Measurements from ENCODE around the gene AUTS2.

The AUTS2 gene

DNA sequence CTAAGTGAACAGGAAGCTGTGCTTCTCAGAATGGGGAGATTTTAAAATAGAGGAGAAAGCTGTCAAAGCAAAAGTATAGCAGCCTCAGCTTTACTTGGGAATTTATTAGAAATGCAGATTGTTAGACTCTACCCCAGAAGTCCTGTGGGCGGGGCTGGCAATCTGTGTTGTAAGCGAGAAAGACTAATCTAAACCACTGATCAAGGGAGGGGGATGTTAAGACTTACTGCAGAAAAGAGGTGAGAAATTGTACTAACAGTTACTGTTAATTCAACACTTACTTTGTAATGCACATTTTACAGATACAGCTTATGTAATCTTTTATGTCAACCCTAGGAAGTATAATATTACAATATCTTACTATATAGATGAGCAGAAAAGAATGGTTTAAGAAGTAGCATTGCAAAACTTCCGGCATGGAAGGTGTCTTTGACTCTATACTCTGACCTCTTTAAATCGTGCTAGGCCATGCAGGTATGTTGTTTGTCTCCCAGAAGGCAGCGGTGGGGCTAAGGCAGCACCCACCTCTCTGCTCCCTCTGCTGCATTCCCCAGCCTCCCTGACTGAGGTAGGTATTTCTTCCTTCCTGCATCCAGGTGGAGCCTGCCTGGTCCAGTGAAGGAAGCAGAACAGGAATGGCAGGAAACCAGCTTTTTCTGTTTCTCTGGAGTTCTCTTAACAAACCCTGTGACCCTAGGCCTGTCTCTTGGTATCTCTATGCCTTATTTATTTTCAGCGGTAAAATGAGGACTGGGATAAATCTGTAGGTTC is 462.2 kb downstream of the AUTS2 start:
- DNase-seq (ENCODE audit: low read depth in 2 of 2), result no peak

DNA sequence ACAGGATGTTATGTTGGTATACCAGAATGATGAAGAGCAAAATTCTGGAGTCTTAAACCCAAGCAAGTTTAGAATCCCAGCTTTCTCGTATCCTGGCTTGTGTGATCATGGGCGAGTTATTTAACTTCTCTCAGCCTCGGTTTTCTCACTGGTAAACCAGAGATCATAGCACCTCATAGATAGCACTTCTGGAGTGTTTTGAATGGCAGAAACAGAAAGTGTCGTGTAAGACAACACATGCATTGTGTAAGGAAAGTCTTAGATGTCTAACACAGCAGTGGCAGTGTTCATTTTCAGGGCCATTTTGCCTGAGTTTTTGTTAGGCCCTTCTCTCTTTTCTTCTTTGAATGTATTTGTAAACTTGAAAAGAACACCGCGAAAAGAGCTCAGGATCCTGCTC is 465.1 kb downstream of the AUTS2 start:
- no peak for DNase-seq (ENCODE audit: low read depth in 2 of 2)

DNA sequence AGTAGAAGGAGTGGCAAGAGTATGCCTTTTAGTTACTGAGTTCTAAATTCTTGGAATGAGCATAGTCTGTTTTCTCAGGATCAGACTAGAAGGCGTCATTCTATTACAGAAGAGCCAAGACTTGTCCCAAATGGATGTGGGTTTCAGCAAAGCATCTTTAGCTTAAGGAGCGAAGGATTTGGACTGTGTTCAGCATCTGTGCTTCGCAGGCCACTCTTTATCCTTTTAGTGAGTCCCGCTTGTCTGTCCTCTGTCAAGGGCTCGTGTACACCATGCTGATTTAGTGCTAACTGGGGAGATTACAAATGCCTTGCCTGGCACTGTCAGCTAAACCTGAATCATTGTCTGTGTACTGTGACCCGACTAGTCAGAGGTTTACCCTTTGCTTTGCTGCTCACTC is 465.7 kb downstream of the AUTS2 start:
- no peak for DNase-seq (ENCODE audit: low read depth in 2 of 2)

DNA sequence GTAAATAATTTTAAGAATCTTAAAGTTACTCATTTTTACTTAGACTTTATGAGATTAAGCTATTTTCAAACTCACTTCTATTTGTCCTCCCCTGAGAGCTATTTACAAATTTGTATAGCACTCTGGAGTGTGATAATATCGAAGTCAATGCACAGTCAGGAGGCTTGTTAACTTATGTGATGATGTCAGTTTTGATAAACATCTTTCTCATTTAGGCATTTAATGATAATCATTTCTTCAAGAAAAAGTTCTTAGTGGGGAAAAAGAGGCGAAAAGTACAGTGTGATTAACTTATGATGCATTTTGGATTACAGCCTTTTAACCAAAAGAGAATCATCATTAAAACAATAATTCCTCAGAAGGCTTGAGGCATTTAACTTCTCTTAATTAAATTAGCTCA is 468.6 kb downstream of the AUTS2 start:
- no peak for DNase-seq (ENCODE audit: low read depth in 2 of 2)

DNA sequence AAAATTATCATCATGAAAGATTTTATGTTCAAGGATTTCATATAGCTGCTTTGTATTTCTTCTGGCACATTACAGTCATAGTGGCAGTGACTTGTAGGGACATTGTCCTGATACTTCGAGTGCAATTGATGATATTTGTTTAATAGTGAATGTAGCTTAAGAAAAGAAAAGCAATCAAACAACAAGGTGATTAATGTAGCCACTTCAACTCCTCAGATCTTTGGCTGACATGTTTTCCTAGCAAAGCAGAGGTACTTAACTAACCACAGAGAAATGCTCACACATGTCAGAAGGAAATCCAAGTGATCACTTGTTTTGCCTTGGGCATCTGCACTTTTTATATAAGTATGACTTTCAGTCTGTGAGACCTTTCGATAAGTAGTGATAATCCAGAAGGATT is 470.3 kb downstream of the AUTS2 start:
- DNase-seq (ENCODE audit: low read depth in 2 of 2), result no peak

DNA sequence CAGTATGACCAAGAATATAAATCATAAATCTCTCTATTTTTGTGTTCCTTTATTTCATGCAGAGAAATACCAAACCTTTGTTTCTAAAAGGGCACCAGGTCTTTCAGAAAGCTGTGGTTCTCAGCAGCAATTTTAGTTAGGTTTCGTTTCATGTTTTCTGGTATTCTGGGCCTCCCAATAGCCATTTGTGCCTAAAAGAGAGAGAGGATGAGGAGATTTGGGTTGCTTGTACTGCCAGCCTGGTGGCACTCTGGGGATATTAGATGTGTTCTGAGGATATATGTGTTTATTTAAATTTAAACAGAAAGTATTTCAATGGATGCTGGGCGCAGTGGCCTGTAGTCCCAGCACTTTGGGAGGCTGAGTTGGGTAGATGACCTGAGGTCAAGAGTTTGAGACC is 471.7 kb downstream of the AUTS2 start:
- DNase-seq (ENCODE audit: low read depth in 2 of 2), result no peak

DNA sequence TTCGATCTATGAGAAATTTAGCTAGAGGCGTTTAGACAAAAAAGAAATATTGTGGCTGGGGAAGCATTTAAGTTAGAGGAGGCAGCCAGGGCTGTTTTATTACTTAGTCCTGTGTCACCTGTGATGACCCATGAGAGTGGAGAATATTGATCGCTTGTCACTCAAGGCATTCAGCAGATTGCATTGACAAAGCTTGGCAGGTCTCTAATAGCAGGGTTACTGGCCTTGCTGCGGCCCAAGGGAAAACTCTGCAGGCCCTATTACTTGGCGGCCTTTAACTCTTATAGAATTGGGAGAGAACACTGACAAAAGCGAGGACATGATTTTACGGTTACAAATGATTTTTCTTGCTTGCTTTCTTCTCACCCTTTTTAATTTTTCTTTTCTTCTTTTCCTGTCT is 473.5 kb downstream of the AUTS2 start:
- no peak for DNase-seq (ENCODE audit: low read depth in 2 of 2)

DNA sequence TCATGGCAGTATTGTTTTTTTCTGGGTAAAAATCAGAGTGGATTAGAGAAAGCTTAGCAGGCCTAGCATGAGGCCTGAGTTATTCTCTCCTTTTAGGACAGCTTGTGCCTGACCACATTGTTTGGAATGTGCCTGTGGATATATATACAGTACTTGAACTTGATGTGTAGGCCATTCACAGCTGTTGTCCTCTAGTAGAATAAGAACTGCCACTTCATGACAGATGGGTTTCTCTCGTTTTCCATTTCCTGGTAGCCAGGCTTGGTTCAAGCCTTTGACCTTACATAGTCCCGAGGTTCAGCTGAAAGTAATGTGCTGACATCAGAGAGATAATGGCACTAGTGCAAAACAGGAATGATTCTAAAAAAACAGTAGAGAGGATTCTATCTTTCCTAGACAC is 473.9 kb downstream of the AUTS2 start:
- no peak for DNase-seq (ENCODE audit: low read depth in 2 of 2)

DNA sequence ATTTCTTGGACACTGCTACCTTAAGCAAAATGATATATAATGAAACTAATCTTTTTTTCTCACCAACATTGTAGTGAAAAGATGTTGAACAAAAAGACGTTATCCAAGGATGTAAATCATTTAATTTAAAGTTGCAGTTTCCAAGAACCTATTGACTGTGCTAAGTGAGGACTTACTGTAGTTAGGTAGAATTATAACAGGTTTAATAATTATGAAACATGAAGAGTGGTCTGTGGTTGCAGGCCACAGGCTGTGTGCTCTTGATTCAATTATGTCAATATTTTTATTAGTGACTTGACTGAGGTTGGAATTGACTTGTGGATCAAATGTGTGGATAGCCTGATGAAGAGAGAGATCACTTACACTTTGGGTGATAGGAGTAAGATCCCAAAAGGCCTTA is 478.1 kb downstream of the AUTS2 start:
- DNase-seq (ENCODE audit: low read depth in 2 of 2), result no peak

DNA sequence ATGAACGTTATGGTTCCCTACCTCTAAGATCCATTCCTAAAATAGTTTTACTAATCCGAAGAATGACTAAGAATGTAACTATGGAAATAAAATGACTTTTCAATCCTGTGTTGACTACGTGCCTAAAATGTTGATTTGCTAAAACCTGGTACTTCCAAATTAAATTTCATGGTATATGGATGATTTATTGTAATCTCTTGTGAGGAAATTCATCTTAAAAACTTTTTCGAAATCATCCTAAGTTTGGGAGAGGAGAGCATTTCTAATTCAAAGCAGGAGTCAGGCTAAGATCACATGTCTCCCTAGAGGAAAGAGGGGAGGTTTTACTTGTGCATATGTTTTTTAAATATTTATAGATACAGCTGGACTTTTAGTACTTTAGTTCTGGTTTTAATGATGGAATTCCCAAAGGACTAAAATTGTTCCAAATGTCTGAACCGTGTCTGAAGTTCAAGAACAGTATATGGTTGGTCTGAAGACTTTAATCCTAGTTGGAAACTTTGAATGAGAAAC is 483.9 kb downstream of the AUTS2 start:
- no peak for DNase-seq (ENCODE audit: low read depth in 2 of 2)

DNA sequence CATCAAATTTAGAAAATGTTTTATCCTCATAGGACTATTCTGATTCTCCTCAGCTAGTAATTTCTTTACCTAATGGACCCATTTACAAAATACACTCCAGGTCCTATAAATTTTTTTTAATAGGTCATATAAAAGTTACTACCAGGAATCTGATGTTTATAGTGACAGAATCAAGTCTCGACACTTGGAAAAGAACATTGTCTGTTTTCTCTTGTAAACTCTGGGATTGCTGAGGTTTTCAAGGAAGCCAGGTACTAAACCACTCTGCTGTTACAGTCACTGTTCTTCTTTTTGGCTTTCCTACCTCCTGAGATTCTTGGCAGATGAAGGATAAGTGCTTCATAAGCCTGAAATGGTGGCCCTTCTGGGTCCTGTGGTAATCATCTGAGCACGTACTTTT is 493.1 kb downstream of the AUTS2 start:
- DNase-seq (ENCODE audit: low read depth in 2 of 2), result no peak

DNA sequence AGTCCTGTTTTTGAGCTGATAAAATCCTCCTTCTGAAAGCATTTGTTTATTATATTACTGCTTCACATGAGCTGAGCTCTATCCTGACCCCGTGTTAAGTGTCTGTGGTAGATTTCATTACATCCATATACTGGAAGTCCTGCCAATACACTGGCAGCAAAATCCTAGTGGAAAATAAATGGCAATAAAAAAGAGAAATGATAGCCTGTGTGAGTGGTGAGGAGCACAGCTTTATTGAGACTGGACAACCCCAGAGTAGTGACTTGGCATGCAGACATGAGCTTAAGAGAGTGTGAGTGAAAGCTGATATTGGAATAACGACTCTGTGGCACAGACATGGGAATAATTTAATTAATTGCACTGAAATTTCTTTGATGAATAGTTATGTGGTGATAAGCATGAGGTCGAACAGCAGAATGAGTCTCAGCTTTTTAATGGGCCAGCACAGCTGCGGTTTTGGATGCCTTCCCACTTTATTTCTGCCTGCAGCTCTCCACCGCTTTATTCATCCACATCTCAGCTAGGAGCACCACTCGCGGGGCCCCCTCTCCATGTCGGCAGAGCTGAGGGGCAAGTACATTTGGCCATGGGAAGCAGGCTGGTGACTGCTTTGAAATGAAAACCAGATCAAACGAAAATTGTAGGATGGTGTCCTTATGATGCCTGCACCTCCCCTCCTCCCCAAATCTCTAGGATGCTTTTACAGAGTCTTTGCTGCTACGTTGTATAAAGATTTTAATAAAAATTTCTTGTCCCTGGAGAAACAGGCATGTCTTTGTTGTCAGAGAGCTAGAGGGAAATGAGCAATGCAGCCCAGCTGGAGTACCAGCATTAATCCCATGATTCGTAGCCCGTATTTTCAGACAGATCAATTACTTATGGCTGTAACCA is 494.3 kb downstream of the AUTS2 start:
- no peak for DNase-seq (ENCODE audit: low read depth in 2 of 2)

DNA sequence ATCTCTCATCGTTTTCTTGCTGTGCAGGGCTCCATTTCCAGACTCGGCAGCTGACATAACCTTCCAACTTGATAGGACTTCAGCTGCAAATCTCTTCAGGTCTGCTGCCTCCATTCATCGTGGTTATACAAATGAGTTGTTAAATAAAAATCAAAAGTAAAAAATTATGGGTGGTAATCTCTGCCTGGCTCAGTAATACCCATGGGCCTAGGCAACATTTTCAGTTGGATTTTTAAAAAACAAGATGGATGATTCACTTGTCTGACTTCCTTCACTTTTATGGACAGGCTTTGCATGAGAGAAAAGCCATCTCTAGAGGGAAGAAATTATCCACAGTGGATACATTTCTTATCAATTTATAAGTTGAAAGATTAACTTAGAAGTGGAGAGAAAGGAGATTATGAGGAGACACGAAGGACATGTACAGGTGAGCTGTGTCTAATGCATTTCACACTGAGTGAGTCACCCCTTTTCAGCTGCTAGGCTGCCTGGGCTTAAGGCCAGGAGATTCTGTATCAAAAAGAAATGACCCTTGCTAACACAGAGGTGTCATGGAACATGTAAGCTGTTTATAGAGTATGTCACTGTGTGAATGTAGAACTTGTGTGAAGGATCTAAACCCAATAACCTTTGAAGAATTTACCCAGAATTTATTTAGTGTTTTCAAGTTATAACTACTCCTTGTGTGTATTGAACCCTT is 495.1 kb downstream of the AUTS2 start:
- no peak for DNase-seq (ENCODE audit: low read depth in 2 of 2)

DNA sequence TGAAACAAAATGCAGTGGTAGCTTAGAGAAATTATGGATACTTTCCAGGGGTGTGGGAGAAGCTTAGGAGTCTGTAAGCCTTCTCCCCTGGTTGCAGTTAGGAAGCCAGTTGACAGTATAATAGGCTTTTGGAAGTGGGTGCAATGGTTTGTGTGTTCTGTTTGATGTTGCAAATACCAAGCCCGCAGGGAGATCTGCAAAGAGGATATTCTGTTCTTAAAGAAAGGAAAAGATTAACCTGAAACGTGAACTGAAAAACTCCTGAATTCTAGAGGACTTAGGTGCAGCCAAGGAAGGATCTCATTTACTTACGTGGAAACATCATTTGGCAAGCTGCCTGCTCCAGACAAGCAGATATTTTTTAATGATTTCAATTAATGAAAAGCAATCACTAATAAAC is 496.6 kb downstream of the AUTS2 start:
- DNase-seq (ENCODE audit: low read depth in 2 of 2), result no peak

DNA sequence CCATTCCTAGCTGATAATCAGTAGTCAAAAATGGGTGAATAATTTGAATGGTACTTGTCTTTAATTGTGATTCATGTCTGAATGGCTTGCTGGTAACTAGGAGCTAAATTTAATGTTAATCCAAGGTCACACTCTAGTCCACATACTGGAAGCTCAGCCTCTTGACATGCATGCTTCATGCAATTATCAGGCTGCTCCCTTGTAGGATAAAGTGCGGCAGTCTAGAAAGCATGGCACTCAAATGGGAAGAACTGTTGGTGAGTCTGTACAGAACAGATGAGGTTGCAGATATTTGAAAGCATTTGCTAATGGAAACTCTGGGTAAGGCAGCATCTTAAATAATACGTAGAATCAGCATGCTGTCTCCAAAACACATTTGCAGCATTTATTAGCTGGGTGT is 499.4 kb downstream of the AUTS2 start:
- no peak for DNase-seq (ENCODE audit: low read depth in 2 of 2)

DNA sequence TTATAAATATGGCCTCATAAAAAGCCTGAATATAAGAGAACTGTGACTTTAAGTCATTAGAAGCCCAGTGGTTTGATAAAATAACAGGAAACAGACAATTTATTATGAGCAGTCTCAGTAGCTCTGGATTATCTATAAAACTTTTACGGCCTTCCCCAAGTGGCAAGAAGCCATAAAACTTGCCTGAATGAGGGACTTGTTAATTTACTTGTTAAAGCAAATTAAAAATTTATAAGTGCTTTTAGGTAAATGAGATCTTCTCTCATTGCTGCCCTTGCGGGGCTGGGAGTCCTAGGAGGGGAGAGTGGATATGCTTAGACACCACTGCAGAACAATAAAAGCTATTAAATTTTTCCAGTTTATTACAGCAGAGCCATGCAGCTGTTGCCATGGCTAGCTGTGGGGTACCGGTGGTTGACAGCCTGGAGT is 499.9 kb downstream of the AUTS2 start:
- DNase-seq (ENCODE audit: low read depth in 2 of 2), result no peak

DNA sequence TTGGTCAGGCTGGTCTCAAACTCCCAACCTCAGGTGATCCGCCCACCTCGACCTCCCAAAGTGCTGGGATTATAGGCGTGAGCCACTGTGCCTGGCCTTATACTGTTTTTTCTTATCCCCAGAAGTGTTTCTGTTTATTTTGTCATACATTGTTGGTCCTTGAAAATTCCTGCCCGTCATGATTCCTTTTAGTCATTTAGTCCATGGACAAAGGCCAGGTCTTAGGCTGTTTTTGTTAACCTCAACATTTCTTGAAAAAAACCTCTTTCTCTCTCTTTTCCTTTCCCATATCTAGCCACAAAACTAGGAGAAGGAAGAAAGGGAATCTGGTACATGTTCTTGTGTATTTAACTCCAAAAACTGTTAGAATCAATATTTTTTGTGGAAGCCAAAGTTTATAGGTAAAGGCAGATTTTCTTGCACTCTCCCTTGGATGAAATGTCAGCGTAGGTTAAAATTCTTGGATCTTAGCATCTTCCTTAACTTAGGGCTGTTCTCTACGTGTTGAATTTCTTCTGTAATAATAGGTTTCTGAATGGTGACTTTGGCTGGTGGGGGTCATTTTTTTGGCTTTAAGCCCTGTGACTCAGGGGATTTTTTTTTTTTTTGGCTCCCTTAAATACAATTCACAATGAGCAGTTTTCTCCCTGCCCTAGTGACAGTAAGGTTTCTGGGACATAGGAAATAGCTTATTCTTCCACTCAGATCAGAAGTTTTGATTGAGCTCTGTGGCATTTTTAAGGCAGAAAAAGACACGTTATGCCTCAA is 500.8 kb downstream of the AUTS2 start:
- DNase-seq (ENCODE audit: low read depth in 2 of 2), result no peak

DNA sequence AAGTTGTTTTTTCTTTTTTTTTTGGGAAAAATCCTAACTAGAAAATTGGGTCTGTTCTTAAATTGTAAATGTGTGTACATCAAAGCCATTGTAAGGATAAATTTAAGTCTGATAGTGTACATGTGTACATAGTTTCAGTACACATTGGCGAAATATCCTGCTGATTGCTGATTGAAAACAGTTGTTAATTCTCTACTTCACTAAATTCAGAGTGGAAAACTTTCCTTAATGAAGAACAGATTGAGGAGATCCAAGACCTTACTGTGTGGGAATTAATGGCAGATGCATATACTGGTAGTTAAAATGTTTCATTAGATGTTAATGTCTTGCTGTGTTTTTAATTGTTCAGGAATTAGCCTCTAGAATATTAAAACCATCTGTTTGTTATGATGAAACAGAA is 506.0 kb downstream of the AUTS2 start:
- DNase-seq (ENCODE audit: low read depth in 2 of 2), result no peak

DNA sequence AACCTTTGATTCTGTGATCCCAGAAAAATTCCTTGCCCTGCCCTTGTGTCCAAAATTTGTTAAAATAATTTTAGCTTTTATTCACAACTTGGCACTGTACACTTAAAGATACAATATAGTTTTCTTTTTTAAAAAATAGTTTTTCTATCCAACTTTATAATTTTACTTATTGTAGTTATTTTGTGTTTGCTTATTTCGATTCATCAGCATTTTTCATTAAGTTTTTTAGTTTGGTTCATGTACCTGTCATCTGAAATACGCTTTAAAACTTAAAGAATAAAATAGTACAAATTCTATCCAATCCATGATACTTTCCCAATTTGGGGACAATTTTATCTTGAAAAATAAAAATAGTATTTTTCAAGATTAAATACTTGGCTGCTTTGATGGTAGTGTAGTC is 514.8 kb downstream of the AUTS2 start:
- no peak for DNase-seq (ENCODE audit: low read depth in 2 of 2)

DNA sequence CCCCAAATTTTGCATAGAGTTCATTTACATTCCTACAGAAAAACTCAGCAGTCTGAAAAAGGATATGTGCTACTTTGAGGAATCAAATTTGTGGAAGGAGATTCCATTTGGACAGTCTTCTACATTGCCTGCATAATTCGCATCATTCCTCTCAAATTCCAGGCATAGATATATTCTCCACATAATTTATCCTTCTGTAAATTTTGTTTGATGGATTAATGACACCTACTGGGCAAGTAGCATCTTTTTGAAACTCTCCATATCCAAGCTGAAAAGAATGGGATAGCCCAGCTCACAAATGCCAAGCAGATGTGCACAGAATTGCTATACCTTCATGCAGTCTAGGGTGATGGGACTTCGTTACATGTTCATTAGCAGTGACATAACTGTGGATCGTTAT is 515.3 kb downstream of the AUTS2 start:
- DNase-seq (ENCODE audit: low read depth in 2 of 2), result no peak

DNA sequence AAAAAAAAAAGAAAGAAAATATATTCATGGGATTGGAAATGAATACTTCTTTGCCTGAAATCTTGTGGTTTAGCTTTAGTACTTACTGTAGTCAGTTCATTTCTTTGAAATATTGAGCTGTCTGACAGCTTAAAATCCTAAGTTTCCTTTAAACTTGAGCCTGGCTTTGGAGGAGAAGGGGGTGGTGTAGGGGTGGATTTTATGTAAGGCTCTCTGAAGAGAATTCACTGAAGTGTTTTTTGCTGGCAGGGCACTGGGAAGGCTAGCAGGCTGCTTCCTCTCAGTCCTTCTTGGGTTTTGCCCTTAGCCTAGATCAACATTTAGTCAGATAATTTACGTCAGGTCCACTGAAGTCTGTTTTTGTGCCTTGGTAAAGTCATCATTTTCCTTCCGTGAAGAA is 516.5 kb downstream of the AUTS2 start:
- no peak for DNase-seq (ENCODE audit: low read depth in 2 of 2)

DNA sequence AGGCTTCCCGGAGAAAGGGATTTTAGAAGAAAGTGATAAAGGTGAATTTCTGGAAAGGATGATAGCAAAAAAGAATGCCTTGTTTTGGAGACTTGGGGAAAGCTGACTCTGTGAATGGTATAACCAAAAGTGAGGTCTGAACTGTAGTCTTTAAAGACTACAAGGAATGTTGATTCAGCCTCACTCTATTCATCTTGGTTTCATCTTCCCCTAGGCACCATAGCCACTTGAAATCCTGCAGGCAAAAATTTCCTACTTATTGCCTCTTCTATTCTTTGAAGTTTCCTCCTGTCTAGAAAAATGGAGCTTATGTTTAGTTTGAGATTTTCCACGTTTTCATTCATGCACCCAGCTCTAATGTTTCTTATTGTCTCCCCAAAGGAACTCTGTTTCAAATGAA is 518.0 kb downstream of the AUTS2 start:
- no peak for DNase-seq (ENCODE audit: low read depth in 2 of 2)

All from activated CD8-positive, alpha-beta memory T cell treated with anti-CD3 and anti-CD28 coated beads for 4 hours (primary cell).